Endothelial cell of umbilical vein (primary cell): ENCODE results near the gene MTMR11. TPM values are rescaled to one million over a fixed set of nuclear protein-coding genes. Genes with fewer than 3 reads are reported as not detected.

Source experiments
- BruUV-seq: library from RNA; stranded (reverse); fragments of 400-500 nt; replicated peaks from 2 replicates; lab custom pipeline; 2021; lab: Mats Ljungman, UMichigan
- CTCF ChIA-PET: fragments of 300-600, 350-600 bp; sonication (Branson Sonifier 250); formaldehyde crosslinking; loops from one replicate; lab custom pipeline; 2021; ENCODE audit warnings: antibody characterized with exemption, inconsistent platforms; lab: Charles Lee
- POLR2A ChIA-PET: fragments of 300-600, 350-600 bp; sonication (Branson Sonifier 250); formaldehyde crosslinking; loops from one replicate; lab custom pipeline; 2021; ENCODE audit warnings: antibody characterized with exemption, inconsistent platforms; lab: Charles Lee
- DNase-seq: peaks from one replicate; pipeline ENCODE4 v3.0.0-alpha.2; 2011; ENCODE audit warnings: low read depth, low spot score
- FAIRE-seq: peaks from 2 replicates; lab custom pipeline; 2011; peaks lifted over from hg19 to GRCh38; lab: Jason Lieb, UNC
- H2AFZ ChIP-seq: 2 replicates; pipeline ENCODE4 v1.6.0; 2012; ENCODE audit warnings: low read depth, low read length, control low read depth, inconsistent platforms
- H3K27ac ChIP-seq: 2 replicates; pipeline ENCODE4 v1.5.1; 2011; ENCODE audit warnings: low read depth, mild to moderate bottlenecking, control low read depth, low read length, moderate library complexity; ENCODE audit not compliant: insufficient read depth
- H3K27me3 ChIP-seq, 2 experiments: 2 replicates each; pipeline versions ENCODE4 v1.6.0 to v1.6.1; 2011; ENCODE audit warnings: low read length in 2 of 2, mixed read lengths in 1 of 2; ENCODE audit not compliant: control insufficient read depth in 2 of 2, insufficient read depth in 2 of 2
- H3K36me3 ChIP-seq, 2 experiments: 2 replicates in 1 of 2; 3 replicates in 1 of 2; pipeline ENCODE4 v1.5.1; 2011; ENCODE audit warnings: low read length in 2 of 2, mild to moderate bottlenecking in 1 of 2, moderate library complexity in 1 of 2; ENCODE audit not compliant: control insufficient read depth in 2 of 2, insufficient read depth in 2 of 2; ENCODE audit errors: extremely low read depth in 1 of 2
- H3K4me1 ChIP-seq: 3 replicates; pipeline ENCODE4 v1.5.1; 2011; ENCODE audit warnings: mild to moderate bottlenecking, low read length; ENCODE audit not compliant: control insufficient read depth, insufficient read depth; ENCODE audit errors: extremely low read depth
- H3K4me2 ChIP-seq: 2 replicates; pipeline ENCODE4 v1.6.1; 2011; ENCODE audit warnings: low read length, control low read depth, mixed read lengths; ENCODE audit not compliant: insufficient read depth
- H3K4me3 ChIP-seq, 3 experiments: fragments of 200-600 bp in 1 of 3; sonication (generic), shearing (Covaris generic) in 1 of 3; replicated peaks in 1 of 3; 2 replicates each; pipeline ENCODE4 v1.5.1; 2011 to 2016; ENCODE audit warnings: control low read depth in 3 of 3, low read length in 3 of 3, mild to moderate bottlenecking in 2 of 3, inconsistent platforms in 1 of 3, low read depth in 1 of 3, moderate library complexity in 1 of 3; ENCODE audit not compliant: insufficient read depth in 1 of 3
- H3K79me2 ChIP-seq: 2 replicates; pipeline ENCODE4 v1.6.0; 2012; ENCODE audit warnings: low read length, inconsistent platforms; ENCODE audit not compliant: control insufficient read depth, insufficient read depth
- H3K9ac ChIP-seq: replicated peaks from 2 replicates; pipeline ENCODE3; 2011; ENCODE audit warnings: low read length, control low read depth; ENCODE audit not compliant: insufficient read depth; ENCODE audit errors: extremely low read depth
- H3K9me1 ChIP-seq: replicated peaks from 3 replicates; pipeline ENCODE4 v1.6.0; 2011; ENCODE audit warnings: mild to moderate bottlenecking, low read length; ENCODE audit not compliant: control insufficient read depth, insufficient read depth; ENCODE audit errors: extremely low read depth
- H3K9me3 ChIP-seq: replicated peaks from 2 replicates; pipeline ENCODE4 v1.5.1; 2012; ENCODE audit warnings: low read length, inconsistent platforms; ENCODE audit not compliant: control insufficient read depth, insufficient read depth
- H4K20me1 ChIP-seq: replicated peaks from 2 replicates; pipeline ENCODE3; 2011; ENCODE audit warnings: mild to moderate bottlenecking, low read length; ENCODE audit not compliant: control insufficient read depth, insufficient read depth; ENCODE audit errors: extremely low read depth
- CTCF ChIP-seq, 2 donors: IDR thresholded peaks; 1 replicate in 1 of 2; 2 replicates in 1 of 2; pipeline ENCODE4 v1.5.1; 2011; ENCODE audit warnings: low read length in 2 of 2, mild to moderate bottlenecking in 2 of 2, moderate library complexity in 2 of 2, control low read depth in 1 of 2, inconsistent platforms in 1 of 2, low read depth in 1 of 2; ENCODE audit not compliant: insufficient read depth in 1 of 2; ENCODE audit errors: extremely low read depth in 1 of 2
- EZH2 ChIP-seq: IDR thresholded peaks from 2 replicates; pipeline ENCODE4 v1.6.1; 2012; ENCODE audit warnings: borderline replicate concordance, low read depth, mild to moderate bottlenecking, moderate library complexity, low read length, inconsistent platforms; ENCODE audit not compliant: severe bottlenecking
- FOS ChIP-seq: IDR thresholded peaks from 2 replicates; pipeline ENCODE4 v1.6.1; 2011; ENCODE audit warnings: mild to moderate bottlenecking, low read length, moderate library complexity, borderline replicate concordance; ENCODE audit not compliant: insufficient read depth
- GATA2 ChIP-seq: IDR thresholded peaks from 2 replicates; pipeline ENCODE4 v1.7.0; 2011; ENCODE audit warnings: low read depth, mild to moderate bottlenecking, moderate library complexity, mixed read lengths, low read length; ENCODE audit not compliant: insufficient read length, insufficient read depth
- JUN ChIP-seq: IDR thresholded peaks from 2 replicates; pipeline ENCODE4 v1.6.1; 2011; ENCODE audit warnings: borderline replicate concordance, low read depth; ENCODE audit not compliant: insufficient read length, insufficient read depth
- MAX ChIP-seq: IDR thresholded peaks from 2 replicates; pipeline ENCODE4 v1.6.1; 2011; ENCODE audit not compliant: insufficient read depth, insufficient read length
- MYC ChIP-seq: IDR thresholded peaks from one replicate; pipeline ENCODE4 v1.6.1; 2011; ENCODE audit warnings: mild to moderate bottlenecking, low read depth, low read length
- POLR2A ChIP-seq: IDR thresholded peaks from 2 replicates; pipeline ENCODE4 v1.6.1; 2012; ENCODE audit warnings: low read depth, mild to moderate bottlenecking, control low read depth, low read length
- POLR2AphosphoS5 ChIP-seq: IDR thresholded peaks from 2 replicates; pipeline ENCODE4 v1.6.1; 2012; ENCODE audit warnings: low read depth, mild to moderate bottlenecking, control low read depth, low read length, moderate library complexity; ENCODE audit not compliant: insufficient read depth
- dilution Hi-C: fragments of 300-500 bp; cut with MboI; formaldehyde crosslinking; loops from one replicate; pipeline ENCODE4 v1.15.0; 2019; ENCODE audit warnings: low sequenced_read_pairs; ENCODE audit not compliant: extremely low pct_ligation_motif_present
- intact Hi-C: fragments of 100-400 bp; cut with micrococcal nuclease; formaldehyde crosslinking; loops from one replicate; pipeline ENCODE4 v1.10.0; 2022
- polyA plus RNA-seq, 4 experiments: library from polyadenylated mRNA; depleted of rRNA in 3 of 4; stranded (reverse) in 3 of 4; unstranded in 1 of 4; fragments of >200 nt; gene quantifications; 2 replicates each; pipeline versions ENCODE4 v1.2.1 to v1.2.3, GENCODE V29; 2011 to 2012; ENCODE audit warnings: missing spikeins in 1 of 4
- total RNA-seq: library from RNA; stranded (reverse); gene quantifications from 2 replicates; pipeline ENCODE4 v1.2.3, GENCODE V29; 2021

The MTMR11 gene
- total and polyA plus RNA-seq, 2 donors (not counting 3 experiments of a cell fraction or from before 2014, with no cell fraction given) = 7.8 to 14.4 TPM

GRCh38 chr1:149883598-149884247 is 53.0 kb downstream of the MTMR11 start:
- no peak overlapping the region for H3K4me3 ChIP-seq
- dilution Hi-C loops = loop anchor here (25.0 kb wide), 1 partner anchor 154 kb away; no protein-coding TSS in a partner anchor

GRCh38 chr1:149881876-149882275 is 54.8 kb downstream of the MTMR11 start:
- no peak for DNase-seq
- intact Hi-C loops (no loop called here), dilution Hi-C loops (loop anchor here (25.0 kb wide), 1 partner anchor 155 kb away; no protein-coding TSS in a partner anchor)
- Histone ChIP-seq H4K20me1 (no peaks in the 10 kb centered on the region), H3K27ac (no peak overlapping the region), H2AFZ (no peak overlapping the region), H3K36me3 (no peaks in the 10 kb centered on the region), H3K27me3 (peaks cover 0 to 4% of the 10 kb centered on the region in 2 experiments), H3K4me2 (no peak overlapping the region), H3K9ac (no peak overlapping the region), H3K79me2 (no peaks in the 10 kb centered on the region), H3K4me3 (no peak overlapping the region), H3K9me3 (no peaks in the 10 kb centered on the region), H3K4me1 (peaks cover 11% of the 10 kb centered on the region), H3K9me1 (no peaks in the 10 kb centered on the region)
- ChIA-PET POLR2A (no interaction called here), CTCF (no interaction called here)
- BruUV-seq = no TSS peak
- FAIRE-seq = no peak
- TF ChIP-seq JUN = no peak
- no peak for TF ChIP-seq CTCF (IDR thresholded peaks at IDR 0.05; ENCODE audit: extremely low read depth in 1 of 2, insufficient read depth in 1 of 2, low read depth in 1 of 2, low read length in 2 of 2)
- TF ChIP-seq POLR2A = no peak
- no peak for TF ChIP-seq MYC
- TF ChIP-seq POLR2AphosphoS5 = no peak
- TF ChIP-seq MAX = no peak
- no peak for TF ChIP-seq EZH2
- TF ChIP-seq FOS = no peak
- no peak for TF ChIP-seq GATA2

More at GRCh38 chr1:149883598-149884247, 53.0 kb downstream of the MTMR11 start:
- H3K79me2 ChIP-seq = no peaks in the 10 kb centered on the region
- no peak overlapping the region for H3K9ac ChIP-seq
- FAIRE-seq = no peak
- H4K20me1 ChIP-seq = no peaks in the 10 kb centered on the region
- H3K9me1 ChIP-seq = no peaks in the 10 kb centered on the region
- intact Hi-C loops = no loop called here
- H3K4me1 ChIP-seq = peaks cover 12% of the 10 kb centered on the region
- H3K27me3 ChIP-seq = no peaks in the 10 kb centered on the region
- TF ChIP-seq MAX = no peak
- no peak for TF ChIP-seq FOS
- no peak overlapping the region for H3K27ac ChIP-seq
- no peak overlapping the region for H3K4me2 ChIP-seq
- H3K36me3 ChIP-seq = no peaks in the 10 kb centered on the region
- POLR2A ChIA-PET = no interaction called here
- CTCF ChIA-PET = no interaction called here
- no peaks in the 10 kb centered on the region for H3K9me3 ChIP-seq
- no peak for DNase-seq
- H2AFZ ChIP-seq = no peak overlapping the region
- BruUV-seq = no TSS peak
